NB4 (cell line): Measurements from ENCODE around the gene ST8SIA2.

ENCODE experiments used
- TF ChIP-seq, protein P1 (sequence below): IDR thresholded peaks from one replicate; pipeline ENCODE4 v1.5.1; 2012; ENCODE audit warnings: low read depth, low read length
- TF ChIP-seq, protein P2 (sequence below): IDR thresholded peaks from 2 replicates; pipeline ENCODE4 v1.6.1; 2011; ENCODE audit warnings: low read depth, low read length

DNA sequence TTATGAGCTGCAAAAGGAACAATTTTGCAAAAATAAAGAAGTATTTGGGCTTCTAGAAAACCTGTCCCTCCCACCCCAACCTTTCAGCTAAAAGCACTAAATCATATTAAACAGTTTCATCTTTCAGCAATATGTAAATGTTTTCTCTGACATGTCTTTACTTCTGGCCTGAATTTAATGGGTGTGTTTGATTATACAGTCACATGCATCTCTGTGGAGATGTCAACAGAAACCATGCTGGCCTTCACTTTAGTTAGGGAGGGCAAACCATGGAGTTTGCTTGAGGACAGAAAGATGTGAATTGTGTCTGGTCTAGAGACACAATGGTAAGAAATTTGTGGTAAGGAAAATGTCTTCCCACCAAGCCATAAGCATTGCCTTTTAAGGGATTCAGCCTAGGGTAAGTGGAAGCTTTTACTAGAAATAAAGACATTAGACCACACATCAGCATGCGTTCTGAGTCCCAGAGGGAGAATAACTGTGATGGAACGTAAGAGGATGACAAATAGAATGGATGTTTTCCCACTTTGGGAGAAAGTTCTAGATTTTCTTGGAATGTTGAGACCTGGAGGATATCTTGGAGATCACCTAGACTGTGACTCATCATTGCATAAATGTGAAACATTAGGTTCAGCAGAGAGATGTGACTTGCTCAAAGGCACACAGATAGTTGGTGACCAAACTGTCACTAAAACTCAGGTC is 68.9 kb downstream of the ST8SIA2 start:
- TF ChIP-seq, protein P1, sequence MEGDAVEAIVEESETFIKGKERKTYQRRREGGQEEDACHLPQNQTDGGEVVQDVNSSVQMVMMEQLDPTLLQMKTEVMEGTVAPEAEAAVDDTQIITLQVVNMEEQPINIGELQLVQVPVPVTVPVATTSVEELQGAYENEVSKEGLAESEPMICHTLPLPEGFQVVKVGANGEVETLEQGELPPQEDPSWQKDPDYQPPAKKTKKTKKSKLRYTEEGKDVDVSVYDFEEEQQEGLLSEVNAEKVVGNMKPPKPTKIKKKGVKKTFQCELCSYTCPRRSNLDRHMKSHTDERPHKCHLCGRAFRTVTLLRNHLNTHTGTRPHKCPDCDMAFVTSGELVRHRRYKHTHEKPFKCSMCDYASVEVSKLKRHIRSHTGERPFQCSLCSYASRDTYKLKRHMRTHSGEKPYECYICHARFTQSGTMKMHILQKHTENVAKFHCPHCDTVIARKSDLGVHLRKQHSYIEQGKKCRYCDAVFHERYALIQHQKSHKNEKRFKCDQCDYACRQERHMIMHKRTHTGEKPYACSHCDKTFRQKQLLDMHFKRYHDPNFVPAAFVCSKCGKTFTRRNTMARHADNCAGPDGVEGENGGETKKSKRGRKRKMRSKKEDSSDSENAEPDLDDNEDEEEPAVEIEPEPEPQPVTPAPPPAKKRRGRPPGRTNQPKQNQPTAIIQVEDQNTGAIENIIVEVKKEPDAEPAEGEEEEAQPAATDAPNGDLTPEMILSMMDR = no peak
- TF ChIP-seq, protein P2, sequence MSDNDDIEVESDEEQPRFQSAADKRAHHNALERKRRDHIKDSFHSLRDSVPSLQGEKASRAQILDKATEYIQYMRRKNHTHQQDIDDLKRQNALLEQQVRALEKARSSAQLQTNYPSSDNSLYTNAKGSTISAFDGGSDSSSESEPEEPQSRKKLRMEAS = no peak
